SW 1271 (cell line): Measurements from ENCODE around the gene KCNC4.

Experiments used
- DNase-seq, 2 experiments: peaks; one replicate each; lab custom pipeline; 2025; lab: John Stamatoyannopoulos, UW

KCNC4 gene

DNA sequence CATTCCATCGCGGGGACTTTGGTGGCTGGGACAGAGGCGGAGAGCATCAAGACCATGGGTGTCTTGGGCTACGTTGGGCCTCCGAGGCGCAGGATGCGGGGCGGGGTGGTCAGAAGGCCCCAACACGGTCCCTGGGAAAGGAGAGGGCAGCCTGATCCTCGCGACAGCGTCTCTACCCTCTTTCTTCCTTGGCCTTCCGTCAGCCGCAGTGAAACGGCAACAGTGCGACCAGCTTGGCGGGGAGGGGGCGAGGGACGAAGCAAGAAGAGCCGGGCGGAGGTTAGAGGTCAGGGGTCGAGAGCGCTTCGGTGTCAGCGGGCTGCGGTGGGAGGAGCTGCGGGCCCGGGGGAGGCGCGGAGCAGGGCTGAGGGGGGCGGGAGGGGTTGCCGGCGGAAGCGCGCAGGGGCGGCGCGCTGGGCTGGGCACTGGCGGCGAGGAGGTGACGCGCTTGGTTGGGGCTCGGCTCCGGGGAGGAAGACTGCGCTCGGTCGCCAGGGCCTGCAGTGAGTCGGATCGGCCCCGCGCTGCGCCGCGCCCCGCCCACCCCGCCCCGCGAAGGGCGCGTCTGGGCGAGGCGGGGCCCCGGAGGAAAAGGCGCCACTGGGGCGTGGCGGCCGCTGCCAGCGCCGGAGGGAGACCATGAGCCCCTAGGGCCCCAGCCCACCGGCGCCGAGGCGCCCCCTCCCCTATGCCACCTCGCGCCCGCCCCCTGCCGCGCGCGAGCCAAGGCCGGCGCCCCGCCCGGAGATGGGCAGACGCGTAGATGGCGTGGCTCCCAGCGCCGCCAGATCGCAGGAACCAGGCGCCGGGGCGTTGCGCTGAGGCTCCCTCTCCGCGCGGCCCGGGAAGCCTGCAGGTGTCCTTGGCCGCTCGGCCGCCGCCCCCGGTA lies at the start of gene KCNC4:
Gene KCNC4 (plus strand): TSS at position 600 of the 889 bp plus-strand sequence. CDS start 1,186 bp downstream, outside the sequence.
- peak; percentile 26 to 68 for DNase-seq

DNA sequence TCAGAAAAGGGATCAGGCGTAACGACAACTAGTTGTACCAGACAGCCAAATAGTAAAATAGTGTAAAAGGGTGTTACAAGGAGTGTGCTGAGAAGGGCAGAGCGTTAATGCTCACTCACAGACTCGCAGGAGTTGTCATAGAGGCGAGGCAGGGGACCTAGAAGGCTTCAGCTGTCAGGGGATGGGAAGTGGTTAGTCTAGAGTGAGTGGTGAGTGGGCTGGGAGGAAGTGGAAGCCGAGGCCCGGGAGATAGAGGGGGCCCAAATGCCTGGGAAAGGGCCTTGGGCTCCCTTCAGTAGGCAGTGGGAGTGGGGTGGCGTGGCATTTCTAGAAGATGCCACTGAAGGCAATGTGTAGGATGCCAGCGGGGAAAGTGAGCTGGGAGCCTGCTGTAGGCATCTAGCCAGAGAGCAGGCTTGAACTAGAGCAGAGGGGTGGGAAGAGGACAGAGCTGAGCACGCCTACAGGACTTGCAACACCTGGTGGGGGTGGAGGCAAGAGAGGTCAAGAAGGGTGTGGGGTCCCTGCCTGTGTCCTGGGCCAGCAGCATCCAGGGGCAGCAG lies 49.5 kb upstream of the KCNC4 start:
- no peak for DNase-seq

GRCh38 chr1:110161165-110161564 lies 48.9 kb upstream of the KCNC4 start:
- no peak for DNase-seq

- no peak for DNase-seq
Measured at GRCh38 chr1:110161849-110162248, 48.3 kb upstream of the KCNC4 start.

DNA sequence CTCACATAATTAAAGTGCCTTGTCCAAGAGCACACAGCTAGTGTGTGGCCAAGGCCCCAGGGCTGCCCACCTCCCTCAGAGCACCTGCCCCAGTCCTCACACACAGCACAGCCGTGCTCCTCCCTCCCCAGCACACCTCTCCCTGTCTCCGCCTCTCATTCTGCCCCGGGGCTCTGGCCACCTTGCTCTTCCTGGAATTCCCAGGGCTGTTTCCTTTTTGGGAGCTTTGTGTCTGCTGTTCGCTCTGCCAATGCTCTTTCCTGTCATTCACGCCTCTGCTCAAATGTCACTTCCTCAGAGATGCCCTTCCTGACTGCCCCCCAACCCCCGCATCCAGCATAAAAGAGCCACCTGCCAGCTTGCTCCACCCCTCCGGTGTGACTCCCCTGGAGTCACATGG lies 46.5 kb upstream of the KCNC4 start:
- DNase-seq: no peak

DNA sequence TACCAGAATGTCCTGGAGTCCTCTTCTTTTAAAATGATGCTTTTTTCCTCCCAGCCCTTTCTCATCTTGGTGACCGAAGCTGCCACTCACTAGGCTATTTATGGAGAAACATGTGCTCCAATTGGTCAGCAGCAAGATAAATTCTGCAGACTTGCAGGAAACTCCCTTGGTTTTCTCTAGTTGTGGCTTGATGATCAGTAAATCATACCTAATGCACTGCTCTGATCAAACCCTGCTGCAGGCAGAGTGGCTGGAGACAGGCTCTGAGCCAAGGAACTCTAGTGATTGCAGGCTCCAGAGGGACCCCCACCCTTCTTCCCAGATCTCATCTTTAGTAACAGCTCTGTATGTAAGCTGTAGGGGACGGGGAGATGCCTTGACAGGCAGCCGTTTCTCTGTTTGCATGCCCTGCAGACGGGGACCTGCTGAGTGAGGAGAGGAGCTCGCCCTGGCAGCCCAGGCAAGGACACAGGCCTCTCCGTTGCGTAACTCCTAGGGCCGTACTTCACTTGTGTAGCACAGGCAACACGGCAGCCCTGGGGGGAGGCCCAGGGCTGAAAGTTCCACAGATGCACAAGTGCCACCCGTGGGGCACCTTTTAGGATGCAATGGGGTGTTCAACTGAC lies 45.3 kb upstream of the KCNC4 start:
- no peak for DNase-seq

DNA sequence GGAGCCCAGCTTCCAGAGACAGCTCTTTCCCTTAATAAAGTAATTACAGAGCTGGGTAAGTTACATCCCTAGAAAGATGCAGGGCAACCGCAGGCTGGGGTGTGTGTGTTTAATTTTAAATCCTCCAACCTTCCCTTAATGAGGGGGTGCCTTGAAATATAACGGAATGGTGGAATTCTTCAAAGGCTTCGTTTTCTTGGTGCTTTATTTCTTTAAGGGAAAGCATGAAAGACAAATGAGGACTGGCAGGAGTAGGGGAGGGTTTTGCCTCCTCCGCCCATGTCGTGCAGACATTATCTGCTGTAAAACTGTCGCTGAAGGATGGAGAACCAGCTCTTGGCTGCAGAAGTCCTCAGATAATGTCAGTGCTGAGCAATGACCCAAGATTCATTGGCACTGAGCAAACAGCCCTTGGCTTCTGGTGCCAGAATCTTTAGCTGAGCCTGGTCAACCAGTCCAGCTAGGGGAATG lies 44.3 kb upstream of the KCNC4 start:
- no peak for DNase-seq

DNA sequence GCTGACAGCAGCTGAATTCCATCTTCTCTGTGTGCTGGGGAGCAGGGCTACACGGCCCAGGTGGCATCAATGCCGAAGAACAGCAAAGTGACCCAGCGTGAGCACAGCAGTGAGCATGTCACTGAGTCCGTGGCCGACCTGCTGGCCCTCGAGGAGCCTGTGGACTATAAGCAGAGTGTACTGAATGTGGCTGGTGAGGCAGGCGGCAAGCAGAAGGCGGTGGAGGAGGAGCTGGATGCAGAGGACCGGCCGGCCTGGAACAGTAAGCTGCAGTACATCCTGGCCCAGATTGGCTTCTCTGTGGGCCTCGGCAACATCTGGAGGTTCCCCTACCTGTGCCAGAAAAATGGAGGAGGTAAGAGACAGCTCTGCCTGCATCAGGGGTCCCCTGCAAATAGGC lies 43.3 kb upstream of the KCNC4 start:
- no peak for DNase-seq

GRCh38 chr1:110170766-110171733 lies 39.1 kb upstream of the KCNC4 start:
- no peak for DNase-seq

GRCh38 chr1:110172001-110172400 lies 38.1 kb upstream of the KCNC4 start:
- no peak for DNase-seq

DNA sequence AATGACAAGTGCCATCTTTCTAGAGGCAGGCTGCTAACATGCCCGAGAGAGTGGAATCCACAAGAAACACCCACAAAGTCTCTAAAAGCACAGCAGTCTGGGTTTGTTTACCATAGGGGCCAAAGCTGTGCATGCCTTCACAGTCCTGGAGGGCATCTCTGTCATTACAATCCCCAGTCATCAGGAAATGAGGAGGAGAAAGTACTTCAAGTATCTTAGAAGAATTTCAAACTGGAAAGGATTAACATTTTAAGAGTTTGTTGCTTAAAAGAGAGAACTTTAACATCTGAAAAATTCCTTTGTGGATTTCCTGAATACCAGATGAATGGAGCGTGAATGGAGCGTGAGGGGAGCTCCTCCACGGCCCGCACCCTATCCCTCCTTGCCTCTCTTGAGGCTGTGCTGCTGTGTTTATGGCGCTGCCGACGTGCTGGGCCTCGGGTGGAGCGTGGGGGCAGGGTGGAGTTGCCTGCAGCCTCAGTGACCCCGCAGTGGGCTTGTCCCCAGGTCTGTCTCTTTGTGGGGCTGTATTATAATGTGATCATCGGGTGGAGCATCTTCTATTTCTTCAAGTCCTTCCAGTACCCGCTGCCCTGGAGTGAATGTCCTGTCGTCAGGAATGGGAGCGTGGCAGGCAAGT lies 36.5 kb upstream of the KCNC4 start:
- no peak for DNase-seq

DNA sequence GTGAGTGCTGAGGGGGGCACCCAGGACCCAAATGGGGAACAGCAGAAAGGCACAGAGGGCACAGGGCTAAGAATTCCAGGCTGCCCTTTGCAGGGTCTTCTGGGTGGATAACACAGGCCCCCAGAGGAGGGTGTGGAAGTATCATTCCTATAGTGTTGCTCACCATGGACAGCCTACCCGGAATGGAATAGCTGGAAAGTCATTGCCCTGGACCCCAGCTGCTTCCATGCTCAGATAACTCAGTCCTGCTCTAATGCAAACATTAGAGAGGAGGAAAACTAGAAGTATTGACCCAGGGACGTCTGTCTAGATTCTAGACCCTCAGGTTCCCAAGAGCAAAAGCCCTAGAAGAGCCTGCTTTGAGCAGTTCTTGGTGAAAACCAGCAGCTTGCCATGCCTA lies 35.2 kb upstream of the KCNC4 start:
- no peak for DNase-seq

- DNase-seq: no peak
Measured at GRCh38 chr1:110176299-110176956, 33.7 kb upstream of the KCNC4 start.

DNA sequence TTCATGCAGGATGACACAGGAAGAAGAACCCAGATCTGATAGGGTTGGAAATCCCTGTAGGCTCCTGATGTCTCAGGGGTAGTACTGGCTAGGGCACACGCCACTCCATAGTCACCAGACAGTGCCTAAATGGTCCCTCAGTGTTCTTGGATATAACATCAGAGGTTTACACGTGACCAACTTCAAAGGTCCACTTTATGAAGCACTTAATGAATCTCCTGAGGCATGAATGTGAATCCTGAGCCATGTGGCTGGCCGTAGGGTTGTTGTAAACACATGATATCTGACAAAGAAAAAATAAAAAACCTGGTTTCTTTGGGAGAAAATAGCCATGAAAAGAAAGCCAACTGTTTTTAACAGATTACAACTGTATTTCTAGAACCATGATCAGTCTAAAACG lies 32.3 kb upstream of the KCNC4 start:
- no peak for DNase-seq

DNA sequence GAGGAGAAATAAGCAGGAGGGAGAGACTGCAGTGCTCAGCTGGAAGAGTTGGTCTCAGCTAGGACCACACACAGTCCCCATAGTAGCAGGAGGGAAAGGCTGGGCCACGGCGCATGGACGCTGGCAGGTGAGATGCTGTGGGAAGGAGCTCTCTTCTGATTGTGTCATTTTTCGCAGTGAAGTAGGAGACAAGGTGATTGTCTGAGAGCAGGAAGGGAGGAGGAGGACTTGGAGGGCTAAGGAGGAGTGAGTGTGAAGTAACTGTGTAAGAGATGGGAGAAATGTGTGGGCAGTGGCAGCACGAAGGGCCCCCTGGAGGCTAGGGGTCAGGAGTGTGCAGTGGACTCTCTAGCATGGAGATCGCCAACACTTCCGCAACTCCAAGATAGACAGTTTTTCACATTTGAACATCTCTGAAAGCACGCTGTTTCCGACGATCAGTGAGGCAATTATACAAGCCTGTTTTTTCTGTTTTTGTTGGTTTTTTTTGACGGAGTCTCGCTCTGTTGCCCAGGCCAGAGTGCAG lies 26.4 kb upstream of the KCNC4 start:
- DNase-seq: no peak

GRCh38 chr1:110184446-110184845 lies 25.7 kb upstream of the KCNC4 start:
- no peak for DNase-seq

- DNase-seq: no peak
Measured at GRCh38 chr1:110185181-110185580, 24.9 kb upstream of the KCNC4 start.

GRCh38 chr1:110186558-110186957 lies 23.6 kb upstream of the KCNC4 start:
- DNase-seq: no peak

DNA sequence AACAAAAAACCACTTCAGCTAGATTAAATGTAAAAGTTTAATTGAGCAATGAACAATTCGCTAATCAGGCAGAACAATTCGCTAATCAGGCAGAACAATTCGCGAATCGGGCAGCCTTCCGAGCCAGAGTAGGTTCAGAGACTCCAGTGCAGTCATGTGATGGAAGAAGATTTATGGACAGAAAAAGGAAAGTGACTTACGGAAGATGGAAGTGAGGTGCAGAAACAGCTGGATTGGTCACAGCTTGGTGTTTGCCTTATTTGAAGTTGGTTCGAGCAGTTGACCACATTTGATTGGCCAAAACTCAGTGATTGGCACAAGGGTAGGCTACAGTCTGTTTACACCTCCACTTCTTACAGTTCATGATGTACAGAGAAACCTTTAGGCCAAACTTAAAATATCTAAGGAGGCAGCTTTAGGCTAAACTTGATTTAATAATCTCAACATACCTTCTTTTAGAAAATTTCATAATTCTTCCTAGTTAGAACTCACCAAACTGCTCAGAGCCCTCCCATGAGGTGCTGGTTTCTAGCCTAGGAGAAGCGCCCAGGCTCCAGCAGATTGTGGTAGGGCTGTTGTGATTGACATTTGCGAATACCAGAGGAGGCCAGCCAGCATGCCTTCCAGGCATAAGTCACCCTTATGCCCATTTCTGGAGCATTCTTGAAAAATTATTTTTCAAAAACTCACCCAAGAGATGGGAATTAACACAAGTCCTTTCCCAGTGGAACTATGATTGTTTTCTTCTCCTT lies 22.8 kb upstream of the KCNC4 start:
- no peak for DNase-seq
